SK-N-SH treated with all-trans-retinoic acid at 6 μM for 48 hours (cell line): ENCODE results near the gene HMCN2.

Source experiments
- ATAC-seq: fragments of 200-7000 bp; cut with Tn5 transposase; 3 replicates; pipeline ENCODE4 v1.9.1; 2020; ENCODE audit warnings: mild to moderate bottlenecking, moderate library complexity
- ARNTL ChIP-seq: fragments of 450-650 bp; formaldehyde crosslinking; IDR thresholded peaks from 2 replicates; pipeline ENCODE4 v1.5.0; 2020; ENCODE audit warnings: low read depth, mild to moderate bottlenecking, moderate library complexity, borderline replicate concordance
- BACH2 ChIP-seq: fragments of 250-450 bp; sonication (Bioruptor Pico); IDR thresholded peaks from 2 replicates; pipeline ENCODE4 v1.9.0; 2021; ENCODE audit warnings: mild to moderate bottlenecking, borderline replicate concordance
- CSDC2 ChIP-seq: fragments of 250-450 bp; sonication (Bioruptor Pico); IDR thresholded peaks from 2 replicates; pipeline ENCODE4 v1.5.0; 2020; ENCODE audit warnings: mild to moderate bottlenecking, moderate library complexity
- ESRRG ChIP-seq: fragments of 250-450 bp; sonication (Bioruptor Pico); IDR thresholded peaks from 2 replicates; pipeline ENCODE4 v1.6.1; 2021; ENCODE audit warnings: mild to moderate bottlenecking
- GLIS3 ChIP-seq: fragments of 250-450 bp; sonication (Bioruptor Pico); IDR thresholded peaks from 2 replicates; pipeline ENCODE4 v1.5.0; 2020; ENCODE audit warnings: mild to moderate bottlenecking, moderate library complexity
- ISL1 ChIP-seq: fragments of 250-450 bp; sonication (Bioruptor Pico); IDR thresholded peaks from 2 replicates; pipeline ENCODE4 v2.1.2; 2022; ENCODE audit warnings: mild to moderate bottlenecking, moderate library complexity
- OSR1 ChIP-seq: fragments of 250-450 bp; sonication (Bioruptor Pico); IDR thresholded peaks from 2 replicates; pipeline ENCODE4 v1.8.0; 2022; ENCODE audit warnings: moderate library complexity, mild to moderate bottlenecking, inconsistent platforms
- RARB ChIP-seq: fragments of 250-450 bp; sonication (Bioruptor Pico); IDR thresholded peaks from 2 replicates; pipeline ENCODE4 v1.8.0; 2021; ENCODE audit warnings: mild to moderate bottlenecking, moderate library complexity
- SNAI2 ChIP-seq: fragments of 250-450 bp; sonication (Bioruptor Pico); IDR thresholded peaks from 2 replicates; pipeline ENCODE4 v1.5.0; 2020; ENCODE audit warnings: mild to moderate bottlenecking, moderate library complexity
- TCF4 ChIP-seq: fragments of 250-450 bp; sonication (Bioruptor Pico); IDR thresholded peaks from 2 replicates; pipeline ENCODE4 v1.8.0; 2021; ENCODE audit warnings: mild to moderate bottlenecking, moderate library complexity, borderline replicate concordance
- TOX ChIP-seq: fragments of 250-450 bp; sonication (Bioruptor Pico); IDR thresholded peaks from 2 replicates; pipeline ENCODE4 v1.8.0; 2021; ENCODE audit warnings: mild to moderate bottlenecking, moderate library complexity, borderline replicate concordance
- ZC3H10 ChIP-seq: fragments of 250-450 bp; sonication (Bioruptor Pico); IDR thresholded peaks from 2 replicates; pipeline ENCODE4 v1.5.1; 2021; ENCODE audit warnings: mild to moderate bottlenecking, moderate library complexity
- ZFP3 ChIP-seq: fragments of 250-450 bp; sonication (Bioruptor Pico); IDR thresholded peaks from 2 replicates; pipeline ENCODE4 v1.5.0; 2020; ENCODE audit warnings: mild to moderate bottlenecking, moderate library complexity
- ZFP30 ChIP-seq: fragments of 450-650 bp; formaldehyde crosslinking; IDR thresholded peaks from 2 replicates; pipeline ENCODE4 v1.5.0; 2022; ENCODE audit warnings: mild to moderate bottlenecking, moderate library complexity
- ZNF70 ChIP-seq: fragments of 450-650 bp; formaldehyde crosslinking; IDR thresholded peaks from 2 replicates; pipeline ENCODE4 v1.5.0; 2020; ENCODE audit warnings: mild to moderate bottlenecking, moderate library complexity
- ZNF8 ChIP-seq: fragments of 450-650 bp; formaldehyde crosslinking; IDR thresholded peaks from 2 replicates; pipeline ENCODE4 v1.5.0; 2020; ENCODE audit warnings: mild to moderate bottlenecking, moderate library complexity
- TF ChIP-seq, protein P1 (sequence below): fragments of 250-450 bp; sonication (Bioruptor Pico); IDR thresholded peaks from 2 replicates; pipeline ENCODE4 v1.8.0; 2020; ENCODE audit warnings: mild to moderate bottlenecking, moderate library complexity, borderline replicate concordance
- TF ChIP-seq, protein P2 (sequence below): fragments of 250-450 bp; sonication (Bioruptor Pico); IDR thresholded peaks from 2 replicates; pipeline ENCODE4 v1.5.0; 2020; ENCODE audit warnings: mild to moderate bottlenecking, moderate library complexity
- TF ChIP-seq, protein P3 (sequence below): fragments of 250-450 bp; sonication (Bioruptor Pico); IDR thresholded peaks from 2 replicates; pipeline ENCODE4 v1.5.1; 2021; ENCODE audit warnings: mild to moderate bottlenecking, moderate library complexity
- TF ChIP-seq, protein P4 (sequence below): fragments of 250-450 bp; sonication (Bioruptor Pico); IDR thresholded peaks from 2 replicates; pipeline ENCODE4 v1.8.0; 2021; ENCODE audit warnings: low read depth, mild to moderate bottlenecking, moderate library complexity, borderline replicate concordance
- TF ChIP-seq, protein P5 (sequence below): fragments of 250-450 bp; sonication (Bioruptor Pico); IDR thresholded peaks from 2 replicates; pipeline ENCODE4 v1.5.1; 2020; ENCODE audit warnings: low read depth, mild to moderate bottlenecking, moderate library complexity

The HMCN2 gene

DNA sequence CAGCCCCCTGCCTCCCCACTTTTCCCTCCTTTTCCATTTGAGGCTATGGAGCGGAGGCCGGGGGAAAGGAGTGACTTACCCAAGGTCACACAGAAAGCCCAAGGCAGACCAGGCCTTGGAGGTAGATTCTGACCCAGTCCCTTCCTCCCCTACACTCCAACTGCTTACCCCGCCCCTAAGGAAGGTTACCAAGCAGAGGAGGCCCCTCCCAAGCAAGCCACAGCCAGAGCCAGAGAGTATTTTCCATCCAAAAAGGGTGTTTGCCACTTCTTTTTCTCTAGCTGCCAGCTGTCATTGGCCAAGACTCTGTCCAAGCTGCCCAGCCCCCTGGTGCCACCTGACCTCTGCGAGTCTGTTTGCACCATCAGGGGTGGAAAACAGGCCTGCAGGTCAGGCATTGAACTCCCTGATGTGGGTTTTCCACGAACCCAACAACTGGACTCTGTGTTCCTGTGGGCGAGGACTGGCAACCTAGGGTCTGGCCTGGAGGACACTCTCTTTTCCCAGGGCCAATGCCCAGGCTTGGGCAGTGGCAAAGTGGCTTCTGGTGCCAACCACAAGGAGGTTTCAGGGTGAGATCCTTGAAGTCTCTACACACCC is 172.9 kb downstream of the HMCN2 start:
- TF ChIP-seq SNAI2 (CRISPR knock-in tag) (no peak), GLIS3 (no peak), ESRRG (CRISPR knock-in tag) (no peak), TOX (CRISPR knock-in tag) (no peak), BACH2 (no peak), RARB (CRISPR knock-in tag) (no peak), CSDC2 (CRISPR knock-in tag) (no peak), TCF4 (no peak), ZFP30 (CRISPR knock-in tag) (no peak), ZNF8 (CRISPR knock-in tag) (no peak), OSR1 (CRISPR knock-in tag) (no peak), ARNTL (no peak)
- TF ChIP-seq, protein P1, sequence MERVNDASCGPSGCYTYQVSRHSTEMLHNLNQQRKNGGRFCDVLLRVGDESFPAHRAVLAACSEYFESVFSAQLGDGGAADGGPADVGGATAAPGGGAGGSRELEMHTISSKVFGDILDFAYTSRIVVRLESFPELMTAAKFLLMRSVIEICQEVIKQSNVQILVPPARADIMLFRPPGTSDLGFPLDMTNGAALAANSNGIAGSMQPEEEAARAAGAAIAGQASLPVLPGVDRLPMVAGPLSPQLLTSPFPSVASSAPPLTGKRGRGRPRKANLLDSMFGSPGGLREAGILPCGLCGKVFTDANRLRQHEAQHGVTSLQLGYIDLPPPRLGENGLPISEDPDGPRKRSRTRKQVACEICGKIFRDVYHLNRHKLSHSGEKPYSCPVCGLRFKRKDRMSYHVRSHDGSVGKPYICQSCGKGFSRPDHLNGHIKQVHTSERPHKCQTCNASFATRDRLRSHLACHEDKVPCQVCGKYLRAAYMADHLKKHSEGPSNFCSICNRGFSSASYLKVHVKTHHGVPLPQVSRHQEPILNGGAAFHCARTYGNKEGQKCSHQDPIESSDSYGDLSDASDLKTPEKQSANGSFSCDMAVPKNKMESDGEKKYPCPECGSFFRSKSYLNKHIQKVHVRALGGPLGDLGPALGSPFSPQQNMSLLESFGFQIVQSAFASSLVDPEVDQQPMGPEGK: no peak
- TF ChIP-seq, protein P2, sequence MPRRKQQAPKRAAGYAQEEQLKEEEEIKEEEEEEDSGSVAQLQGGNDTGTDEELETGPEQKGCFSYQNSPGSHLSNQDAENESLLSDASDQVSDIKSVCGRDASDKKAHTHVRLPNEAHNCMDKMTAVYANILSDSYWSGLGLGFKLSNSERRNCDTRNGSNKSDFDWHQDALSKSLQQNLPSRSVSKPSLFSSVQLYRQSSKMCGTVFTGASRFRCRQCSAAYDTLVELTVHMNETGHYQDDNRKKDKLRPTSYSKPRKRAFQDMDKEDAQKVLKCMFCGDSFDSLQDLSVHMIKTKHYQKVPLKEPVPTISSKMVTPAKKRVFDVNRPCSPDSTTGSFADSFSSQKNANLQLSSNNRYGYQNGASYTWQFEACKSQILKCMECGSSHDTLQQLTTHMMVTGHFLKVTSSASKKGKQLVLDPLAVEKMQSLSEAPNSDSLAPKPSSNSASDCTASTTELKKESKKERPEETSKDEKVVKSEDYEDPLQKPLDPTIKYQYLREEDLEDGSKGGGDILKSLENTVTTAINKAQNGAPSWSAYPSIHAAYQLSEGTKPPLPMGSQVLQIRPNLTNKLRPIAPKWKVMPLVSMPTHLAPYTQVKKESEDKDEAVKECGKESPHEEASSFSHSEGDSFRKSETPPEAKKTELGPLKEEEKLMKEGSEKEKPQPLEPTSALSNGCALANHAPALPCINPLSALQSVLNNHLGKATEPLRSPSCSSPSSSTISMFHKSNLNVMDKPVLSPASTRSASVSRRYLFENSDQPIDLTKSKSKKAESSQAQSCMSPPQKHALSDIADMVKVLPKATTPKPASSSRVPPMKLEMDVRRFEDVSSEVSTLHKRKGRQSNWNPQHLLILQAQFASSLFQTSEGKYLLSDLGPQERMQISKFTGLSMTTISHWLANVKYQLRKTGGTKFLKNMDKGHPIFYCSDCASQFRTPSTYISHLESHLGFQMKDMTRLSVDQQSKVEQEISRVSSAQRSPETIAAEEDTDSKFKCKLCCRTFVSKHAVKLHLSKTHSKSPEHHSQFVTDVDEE (CRISPR knock-in tag): no peak
- TF ChIP-seq, protein P3, sequence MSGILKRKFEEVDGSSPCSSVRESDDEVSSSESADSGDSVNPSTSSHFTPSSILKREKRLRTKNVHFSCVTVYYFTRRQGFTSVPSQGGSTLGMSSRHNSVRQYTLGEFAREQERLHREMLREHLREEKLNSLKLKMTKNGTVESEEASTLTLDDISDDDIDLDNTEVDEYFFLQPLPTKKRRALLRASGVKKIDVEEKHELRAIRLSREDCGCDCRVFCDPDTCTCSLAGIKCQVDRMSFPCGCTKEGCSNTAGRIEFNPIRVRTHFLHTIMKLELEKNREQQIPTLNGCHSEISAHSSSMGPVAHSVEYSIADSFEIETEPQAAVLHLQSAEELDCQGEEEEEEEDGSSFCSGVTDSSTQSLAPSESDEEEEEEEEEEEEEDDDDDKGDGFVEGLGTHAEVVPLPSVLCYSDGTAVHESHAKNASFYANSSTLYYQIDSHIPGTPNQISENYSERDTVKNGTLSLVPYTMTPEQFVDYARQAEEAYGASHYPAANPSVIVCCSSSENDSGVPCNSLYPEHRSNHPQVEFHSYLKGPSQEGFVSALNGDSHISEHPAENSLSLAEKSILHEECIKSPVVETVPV (CRISPR knock-in tag): no peak

DNA sequence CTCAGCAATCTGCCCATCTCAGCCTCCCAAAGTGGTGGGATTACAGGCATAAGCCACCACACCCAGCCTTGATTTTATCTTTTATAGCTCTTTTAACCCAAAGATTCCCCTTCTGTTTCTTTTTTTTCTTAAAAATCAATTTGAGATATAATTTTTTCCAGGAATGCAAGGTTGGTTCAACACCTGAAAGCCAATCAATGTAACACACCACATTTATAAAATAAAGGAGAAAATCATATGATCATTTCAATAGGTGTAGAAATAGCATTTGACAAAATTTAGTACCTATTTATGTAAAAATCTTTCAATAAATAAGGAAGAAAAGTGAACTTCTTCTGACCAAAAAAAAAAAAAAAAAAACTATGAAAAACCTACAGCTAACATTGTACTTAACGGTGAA is 175.5 kb downstream of the HMCN2 start:
- ATAC-seq: no peak

More for the DNA sequence above, 172.9 kb downstream of the HMCN2 start:
- ATAC-seq: no peak

More for the DNA sequence above, 175.5 kb downstream of the HMCN2 start:
- TF ChIP-seq, protein P4, sequence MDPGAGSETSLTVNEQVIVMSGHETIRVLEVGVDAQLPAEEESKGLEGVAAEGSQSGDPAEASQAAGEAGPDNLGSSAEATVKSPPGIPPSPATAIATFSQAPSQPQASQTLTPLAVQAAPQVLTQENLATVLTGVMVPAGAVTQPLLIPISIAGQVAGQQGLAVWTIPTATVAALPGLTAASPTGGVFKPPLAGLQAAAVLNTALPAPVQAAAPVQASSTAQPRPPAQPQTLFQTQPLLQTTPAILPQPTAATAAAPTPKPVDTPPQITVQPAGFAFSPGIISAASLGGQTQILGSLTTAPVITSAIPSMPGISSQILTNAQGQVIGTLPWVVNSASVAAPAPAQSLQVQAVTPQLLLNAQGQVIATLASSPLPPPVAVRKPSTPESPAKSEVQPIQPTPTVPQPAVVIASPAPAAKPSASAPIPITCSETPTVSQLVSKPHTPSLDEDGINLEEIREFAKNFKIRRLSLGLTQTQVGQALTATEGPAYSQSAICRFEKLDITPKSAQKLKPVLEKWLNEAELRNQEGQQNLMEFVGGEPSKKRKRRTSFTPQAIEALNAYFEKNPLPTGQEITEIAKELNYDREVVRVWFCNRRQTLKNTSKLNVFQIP (CRISPR knock-in tag): no peak
- TF ChIP-seq, protein P2 (CRISPR knock-in tag): no peak
- TF ChIP-seq, protein P5, sequence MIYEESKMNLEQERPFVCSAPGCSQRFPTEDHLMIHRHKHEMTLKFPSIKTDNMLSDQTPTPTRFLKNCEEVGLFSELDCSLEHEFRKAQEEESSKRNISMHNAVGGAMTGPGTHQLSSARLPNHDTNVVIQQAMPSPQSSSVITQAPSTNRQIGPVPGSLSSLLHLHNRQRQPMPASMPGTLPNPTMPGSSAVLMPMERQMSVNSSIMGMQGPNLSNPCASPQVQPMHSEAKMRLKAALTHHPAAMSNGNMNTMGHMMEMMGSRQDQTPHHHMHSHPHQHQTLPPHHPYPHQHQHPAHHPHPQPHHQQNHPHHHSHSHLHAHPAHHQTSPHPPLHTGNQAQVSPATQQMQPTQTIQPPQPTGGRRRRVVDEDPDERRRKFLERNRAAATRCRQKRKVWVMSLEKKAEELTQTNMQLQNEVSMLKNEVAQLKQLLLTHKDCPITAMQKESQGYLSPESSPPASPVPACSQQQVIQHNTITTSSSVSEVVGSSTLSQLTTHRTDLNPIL: no peak
- TF ChIP-seq ZC3H10 (CRISPR knock-in tag): no peak
- no peak for TF ChIP-seq ZNF70 (CRISPR knock-in tag)
- no peak for TF ChIP-seq ESRRG (CRISPR knock-in tag)
- no peak for TF ChIP-seq SNAI2 (CRISPR knock-in tag)
- TF ChIP-seq TCF4: no peak
- TF ChIP-seq BACH2: no peak
- no peak for TF ChIP-seq RARB (CRISPR knock-in tag)
- no peak for TF ChIP-seq ZFP3 (CRISPR knock-in tag)
- no peak for TF ChIP-seq ARNTL
- no peak for TF ChIP-seq ISL1 (CRISPR knock-in tag)
- no peak for TF ChIP-seq GLIS3
